Duodenal mucosa (tissue), 2 donors: ENCODE data around the gene CDC34.

Source experiments
- H3K27ac ChIP-seq: one replicate; pipeline ENCODE4 v1.7.0; 2013; ENCODE audit warnings: low read depth, low read length
- H3K27me3 ChIP-seq, 2 donors: one replicate each; pipeline ENCODE4 v1.7.0; 2013; ENCODE audit warnings: low read length in 2 of 2, control low read depth in 1 of 2; ENCODE audit not compliant: insufficient read depth in 2 of 2, control insufficient read depth in 1 of 2
- H3K36me3 ChIP-seq, 2 donors: one replicate each; pipeline ENCODE4 v1.7.0; 2013; ENCODE audit warnings: low read length in 2 of 2, control low read depth in 1 of 2; ENCODE audit not compliant: insufficient read depth in 2 of 2, control insufficient read depth in 1 of 2
- H3K4me1 ChIP-seq, 2 donors: one replicate each; pipeline ENCODE4 v1.7.0; 2013; ENCODE audit warnings: low read length in 2 of 2, control low read depth in 1 of 2; ENCODE audit not compliant: insufficient read depth in 2 of 2, control insufficient read depth in 1 of 2
- H3K4me3 ChIP-seq, 2 donors: one replicate each; pipeline ENCODE4 v1.7.0; 2013; ENCODE audit warnings: low read length in 2 of 2, low read depth in 1 of 2
- H3K9ac ChIP-seq, 2 donors: one replicate each; pipeline ENCODE4 v1.7.0; 2013; ENCODE audit warnings: low read length in 2 of 2, low read depth in 1 of 2
- H3K9me3 ChIP-seq, 2 donors: one replicate each; pipeline ENCODE4 v1.7.0; 2013; ENCODE audit warnings: low read length in 2 of 2, control low read depth in 1 of 2; ENCODE audit not compliant: control insufficient read depth in 1 of 2

Gene CDC34

GRCh38 chr19:535017-535835 is 3.7 kb downstream of the CDC34 start:
- Histone ChIP-seq H3K4me3 (no peak overlapping the region), H3K9me3 (no peaks in the 10 kb centered on the region), H3K27me3 (no peaks in the 10 kb centered on the region), H3K36me3 (peaks cover 0 to 33% of the 10 kb centered on the region in 2 donors), H3K9ac (no peak overlapping the region), H3K27ac (no peak overlapping the region), H3K4me1 (peaks cover 12 to 14% of the 10 kb centered on the region in 2 donors)

GRCh38 chr19:536031-536880 is 4.7 kb downstream of the CDC34 start:
- Histone ChIP-seq H3K36me3 (peaks cover 4 to 37% of the 10 kb centered on the region in 2 donors), H3K9me3 (no peaks in the 10 kb centered on the region), H3K9ac (no peak overlapping the region), H3K27ac (no peak overlapping the region), H3K4me3 (no peak overlapping the region), H3K27me3 (no peaks in the 10 kb centered on the region), H3K4me1 (peaks cover 12 to 14% of the 10 kb centered on the region in 2 donors)

- peaks cover 12 to 14% of the 10 kb centered on the region in 2 donors for H3K4me1 ChIP-seq
- no peak overlapping the region for H3K4me3 ChIP-seq
- no peaks in the 10 kb centered on the region for H3K9me3 ChIP-seq
- H3K27ac ChIP-seq = no peak overlapping the region
- no peaks in the 10 kb centered on the region for H3K27me3 ChIP-seq
- no peak overlapping the region for H3K9ac ChIP-seq
- H3K36me3 ChIP-seq = peaks cover 10 to 44% of the 10 kb centered on the region in 2 donors
Observed at GRCh38 chr19:536881-537404, 5.4 kb downstream of the CDC34 start.

- no peak overlapping the region for H3K9ac ChIP-seq
- H3K9me3 ChIP-seq = no peaks in the 10 kb centered on the region
- H3K4me1 ChIP-seq = peaks cover under 1 to 2% of the 10 kb centered on the region in 2 donors
- H3K27ac ChIP-seq = no peak overlapping the region
- peaks cover 10 to 51% of the 10 kb centered on the region in 2 donors for H3K36me3 ChIP-seq
- no peak overlapping the region for H3K4me3 ChIP-seq
- no peaks in the 10 kb centered on the region for H3K27me3 ChIP-seq
Observed at GRCh38 chr19:538641-539428, 7.3 kb downstream of the CDC34 start.

GRCh38 chr19:539429-540030 is 8.0 kb downstream of the CDC34 start:
- no peak overlapping the region for H3K4me3 ChIP-seq
- H3K27ac ChIP-seq = no peak overlapping the region
- H3K27me3 ChIP-seq = no peaks in the 10 kb centered on the region
- no peaks in the 10 kb centered on the region for H3K4me1 ChIP-seq
- no peak overlapping the region for H3K9ac ChIP-seq
- peaks cover 10 to 51% of the 10 kb centered on the region in 2 donors for H3K36me3 ChIP-seq
- no peaks in the 10 kb centered on the region for H3K9me3 ChIP-seq

GRCh38 chr19:540867-541637 is 9.5 kb downstream of the CDC34 start:
- no peaks in the 10 kb centered on the region for H3K9me3 ChIP-seq
- no peak overlapping the region for H3K4me3 ChIP-seq
- H3K4me1 ChIP-seq = no peaks in the 10 kb centered on the region
- H3K27ac ChIP-seq = no peak overlapping the region
- H3K27me3 ChIP-seq = peaks cover 0 to 3% of the 10 kb centered on the region in 2 donors
- H3K36me3 ChIP-seq = peaks cover 10 to 49% of the 10 kb centered on the region in 2 donors
- H3K9ac ChIP-seq = no peak overlapping the region

- no peak overlapping the region for H3K27ac ChIP-seq
- no peak overlapping the region for H3K9ac ChIP-seq
- peaks cover 10 to 43% of the 10 kb centered on the region in 2 donors for H3K36me3 ChIP-seq
- H3K9me3 ChIP-seq = no peaks in the 10 kb centered on the region
- H3K4me3 ChIP-seq = no peak overlapping the region
- no peaks in the 10 kb centered on the region for H3K4me1 ChIP-seq
- H3K27me3 ChIP-seq = peaks cover 0 to 3% of the 10 kb centered on the region in 2 donors
Observed at GRCh38 chr19:541699-542098, 10.1 kb downstream of the CDC34 start.

GRCh38 chr19:542173-542866 is 10.8 kb downstream of the CDC34 start:
- Histone ChIP-seq H3K36me3 (peaks cover 10 to 38% of the 10 kb centered on the region in 2 donors), H3K27ac (no peak overlapping the region), H3K9me3 (no peaks in the 10 kb centered on the region), H3K9ac (no peak overlapping the region), H3K4me3 (no peak overlapping the region), H3K27me3 (peaks cover 0 to 3% of the 10 kb centered on the region in 2 donors), H3K4me1 (no peaks in the 10 kb centered on the region)
